Right hindlimb (tissue), 1 donor: ENCODE measurements around the gene CREBBP.
"Not testable (repeated sequence)": the region's sequence is repeated elsewhere in the genome, so short reads cannot be mapped to it uniquely, and the experiment has no call there.

Source experiments
- DNase-seq: peaks from one replicate; pipeline ENCODE4 v3.0.0-alpha.2; 2018

Gene CREBBP

GRCh38 chr16:3731126-3731935 is 149.2 kb downstream of the CREBBP start:
- DNase-seq, result no peak

- no peak for DNase-seq
These were observed 150.1 kb downstream of the CREBBP start for GRCh38 chr16:3730161-3731125.

GRCh38 chr16:3729161-3730112 is 151.1 kb downstream of the CREBBP start:
- DNase-seq, result no peak

GRCh38 chr16:3728424-3729160 is 151.9 kb downstream of the CREBBP start:
- no peak for DNase-seq

- no peak for DNase-seq
These were observed 152.6 kb downstream of the CREBBP start for GRCh38 chr16:3727806-3728381.

- no peak for DNase-seq
These were observed 154.4 kb downstream of the CREBBP start for GRCh38 chr16:3726021-3726687.

- DNase-seq, result no peak
These were observed 155.2 kb downstream of the CREBBP start for GRCh38 chr16:3725276-3725675.

- DNase-seq, result no peak
These were observed 158.0 kb downstream of the CREBBP start for GRCh38 chr16:3722508-3722907.

GRCh38 chr16:3720418-3720817 is 160.1 kb downstream of the CREBBP start:
- DNase-seq, result no peak

- no peak for DNase-seq
These were observed 161.9 kb downstream of the CREBBP start for GRCh38 chr16:3718628-3719027.

GRCh38 chr16:3718019-3718391 is 162.5 kb downstream of the CREBBP start:
- no peak for DNase-seq

GRCh38 chr16:3717235-3718018 is 163.1 kb downstream of the CREBBP start, which contains the start of gene TRAP1:
TSS of gene TRAP1 (minus strand) at chr16:3717524. CDS start at chr16:3717508, 16 bp downstream.
- peak; percentile 91 for DNase-seq

GRCh38 chr16:3716831-3717234 is 163.7 kb downstream of the CREBBP start:
- DNase-seq, result no peak

GRCh38 chr16:3715430-3715829 is 165.1 kb downstream of the CREBBP start:
- DNase-seq, result no peak

- not testable (repeated sequence) for DNase-seq
These were observed 166.1 kb downstream of the CREBBP start for GRCh38 chr16:3714378-3714777.

- DNase-seq, result no peak
These were observed 166.8 kb downstream of the CREBBP start for GRCh38 chr16:3713587-3714242.

GRCh38 chr16:3712861-3713372 is 167.6 kb downstream of the CREBBP start:
- no peak for DNase-seq

GRCh38 chr16:3706253-3707012 is 174.1 kb downstream of the CREBBP start:
- no peak for DNase-seq
